HL-60/S4 (cell line): ENCODE data around the gene ARMH1.

ENCODE experiments used
- in situ Hi-C: fragments of 300-500 bp; cut with MboI; formaldehyde crosslinking; loops from 2 replicates; pipeline ENCODE4 v1.14.3; 2022; ENCODE audit warnings: low sequenced_read_pairs

The ARMH1 gene

DNA sequence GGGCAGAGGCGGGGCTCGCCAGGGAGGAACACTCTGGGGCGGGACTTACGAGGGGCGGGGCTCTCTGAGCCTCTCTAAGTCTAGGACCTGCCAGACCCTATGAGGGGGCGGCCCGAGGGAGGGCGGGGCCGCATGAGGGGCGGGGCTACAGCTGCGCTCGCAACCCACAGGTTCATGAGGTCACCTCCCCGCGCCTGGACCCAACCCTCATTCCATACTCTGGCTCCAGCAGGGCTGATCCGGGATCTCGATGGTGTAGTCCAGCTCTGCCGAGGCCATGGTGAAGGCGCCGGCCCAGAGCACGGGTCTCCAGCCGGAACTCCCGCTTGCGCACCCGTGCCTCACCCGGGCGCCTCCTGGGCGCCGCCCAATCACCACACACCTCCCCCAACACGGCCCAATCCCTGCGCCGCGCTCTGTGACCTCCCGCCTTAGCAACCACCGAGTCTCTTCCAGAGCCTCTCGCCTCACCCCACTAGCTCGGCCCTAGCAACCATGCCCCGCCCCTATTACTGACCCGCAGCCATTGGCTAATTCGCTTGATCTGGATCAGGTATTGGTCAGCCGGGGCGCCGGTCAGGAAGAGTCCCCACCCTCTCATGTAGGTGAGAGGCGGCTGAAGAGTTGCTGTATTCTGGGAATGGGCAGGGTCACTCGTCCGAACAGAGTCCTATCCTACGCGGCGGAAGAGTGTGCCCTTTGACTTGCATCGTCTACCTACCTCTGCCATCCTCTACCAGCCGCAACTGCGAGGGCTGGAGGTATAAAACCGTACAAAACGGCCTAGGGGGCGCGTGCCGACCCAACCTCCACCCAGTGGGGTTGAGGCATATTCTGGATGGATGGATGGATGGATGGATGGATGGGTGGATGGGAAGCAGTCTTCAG lies at the start of gene ARMH1, which contains the start of gene TMEM53:
TSS of gene ARMH1 (plus strand) at position 602 of the 888 bp plus-strand sequence. CDS start 14,984 bp downstream, outside the sequence.
TSS of gene TMEM53 (minus strand) at position 369 of the 888 bp plus-strand sequence. CDS start at position 279, 90 bp downstream.
- in situ Hi-C loops, result no loop called here

DNA sequence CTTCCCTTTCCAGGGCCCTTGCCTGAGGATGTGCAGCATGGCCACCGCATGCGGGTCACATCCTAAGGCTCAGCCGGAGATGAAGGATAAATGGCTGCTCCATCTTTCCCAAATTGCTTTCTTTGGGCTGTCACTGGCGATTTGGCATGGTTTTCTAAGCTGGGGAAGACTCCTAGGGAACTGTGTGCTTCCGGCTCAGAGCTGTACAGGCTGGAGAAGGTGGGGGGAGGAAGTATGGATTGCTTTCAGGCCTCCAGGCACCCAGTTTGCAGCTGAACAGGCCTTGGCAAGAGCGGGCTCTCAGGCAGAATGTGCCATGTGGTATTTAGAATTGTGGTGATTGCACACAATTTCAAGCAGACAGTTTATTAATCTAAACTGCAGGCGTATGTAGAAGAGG lies 49.2 kb upstream of the ARMH1 start:
- in situ Hi-C loops, result no loop called here

DNA sequence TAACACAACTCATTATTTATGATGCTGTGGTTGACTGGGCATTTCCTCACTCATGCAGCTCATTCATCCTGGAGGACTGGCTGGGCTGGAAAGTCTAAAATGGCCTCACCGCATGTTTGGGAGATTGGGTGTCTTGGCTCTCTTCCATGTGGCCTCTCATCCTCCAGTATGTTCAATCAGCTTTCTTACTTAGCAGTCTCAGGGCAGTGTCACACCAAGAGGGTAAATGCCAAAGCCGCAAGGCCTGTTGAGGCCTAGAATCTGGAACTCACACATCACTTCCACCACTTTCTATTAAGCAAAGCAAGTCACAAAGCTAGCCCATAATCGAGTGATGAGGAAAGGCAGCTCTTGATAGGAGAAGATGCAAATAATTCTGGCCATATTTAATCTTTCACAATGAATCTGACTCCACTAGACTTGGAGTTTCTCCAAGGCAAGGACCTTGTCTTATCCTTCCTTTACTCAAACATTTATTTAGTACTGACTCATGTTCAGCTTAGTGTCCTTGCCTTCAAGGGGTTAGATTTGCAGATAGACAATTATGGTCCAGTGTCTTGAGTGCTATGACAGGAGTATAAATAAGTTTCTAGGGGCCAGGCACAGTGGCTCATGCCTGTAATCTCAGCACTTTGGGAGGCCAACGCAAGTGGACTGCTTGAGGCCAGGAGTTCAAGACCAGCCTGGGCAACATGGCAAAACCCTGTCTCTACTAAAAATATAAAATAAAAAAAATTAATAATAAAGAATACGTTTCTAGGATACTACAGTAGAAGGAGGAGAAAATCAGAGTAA lies 45.4 kb upstream of the ARMH1 start:
- in situ Hi-C loops, result no loop called here

DNA sequence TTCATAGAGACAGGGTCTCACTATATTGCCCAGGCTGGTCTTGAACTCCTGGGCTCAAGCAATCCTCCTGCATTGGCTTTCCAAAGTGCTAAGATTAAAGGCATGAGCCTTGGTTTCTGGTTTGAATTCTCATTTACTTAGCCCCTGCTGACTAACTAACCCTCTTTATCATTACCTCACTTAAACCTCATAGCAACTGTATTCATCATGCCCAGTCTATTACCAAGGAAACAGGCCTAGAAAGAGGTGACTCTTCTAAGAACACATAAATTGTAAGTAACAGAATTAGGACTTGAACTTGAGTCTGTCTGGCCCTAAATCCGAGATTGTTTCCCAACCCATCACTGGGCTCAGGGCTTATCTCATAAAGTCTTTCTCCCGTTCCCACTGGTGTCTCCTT lies 44.4 kb upstream of the ARMH1 start:
- in situ Hi-C loops, result no loop called here

DNA sequence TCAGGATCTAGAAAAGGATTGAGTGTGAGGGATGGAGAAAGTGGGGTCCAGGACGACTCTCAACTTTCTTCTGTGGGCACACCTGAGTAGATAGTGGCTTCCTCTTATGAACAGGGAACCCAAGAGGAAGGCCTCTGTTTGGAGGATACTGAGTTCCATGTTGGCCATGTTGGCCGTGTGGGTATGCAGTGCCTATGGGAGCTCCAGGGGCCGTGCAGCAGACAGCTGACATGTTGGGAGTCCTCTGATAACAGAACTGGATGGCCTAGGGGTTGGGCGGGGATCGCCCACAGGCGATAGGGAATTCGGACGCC lies 43.2 kb upstream of the ARMH1 start:
- in situ Hi-C loops, result no loop called here

DNA sequence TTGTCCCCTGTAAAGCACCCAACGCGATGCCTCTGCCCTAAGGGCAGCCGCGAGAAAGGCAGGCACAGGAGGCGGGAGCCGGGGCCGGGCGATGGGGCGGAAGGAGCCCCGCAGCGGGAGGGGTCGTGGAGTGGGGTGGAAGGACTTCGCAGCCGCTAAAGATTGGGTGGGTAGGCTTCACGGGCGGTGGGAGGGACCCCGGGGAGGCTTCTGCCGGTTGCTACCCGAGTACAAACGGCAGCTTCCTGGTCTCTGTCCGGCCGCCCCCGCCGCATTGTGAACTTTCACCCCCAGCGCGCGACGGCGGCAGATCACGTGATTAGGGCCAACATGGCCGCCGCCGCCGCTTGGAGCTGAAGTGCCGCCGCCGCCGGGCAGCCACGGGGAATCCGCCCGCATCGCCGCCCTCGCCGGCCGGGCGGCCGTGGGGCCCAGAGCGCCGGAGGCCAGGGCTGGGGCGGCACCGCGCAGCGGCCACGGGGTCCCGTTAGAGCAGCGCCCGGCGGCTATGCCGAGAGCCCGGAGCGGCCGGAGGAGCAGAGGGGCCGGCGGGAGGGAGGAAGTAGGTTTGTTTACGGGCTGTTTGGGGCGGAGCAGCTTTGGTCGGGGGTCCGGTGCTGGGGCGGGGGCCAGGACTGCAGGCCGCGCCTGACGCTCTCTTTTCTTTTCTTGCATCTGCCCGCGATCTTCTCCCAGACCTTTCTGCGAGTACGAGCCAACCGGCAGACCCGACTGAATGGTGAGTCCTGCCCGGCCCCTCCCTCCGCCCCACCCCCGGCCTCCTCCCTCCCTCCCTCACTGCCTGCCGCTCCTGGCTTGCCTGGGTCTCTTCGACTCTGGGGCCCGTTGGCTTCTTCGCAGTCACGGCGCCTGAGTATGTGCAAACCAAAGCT lies 42.6 kb upstream of the ARMH1 start:
- in situ Hi-C loops, result no loop called here

DNA sequence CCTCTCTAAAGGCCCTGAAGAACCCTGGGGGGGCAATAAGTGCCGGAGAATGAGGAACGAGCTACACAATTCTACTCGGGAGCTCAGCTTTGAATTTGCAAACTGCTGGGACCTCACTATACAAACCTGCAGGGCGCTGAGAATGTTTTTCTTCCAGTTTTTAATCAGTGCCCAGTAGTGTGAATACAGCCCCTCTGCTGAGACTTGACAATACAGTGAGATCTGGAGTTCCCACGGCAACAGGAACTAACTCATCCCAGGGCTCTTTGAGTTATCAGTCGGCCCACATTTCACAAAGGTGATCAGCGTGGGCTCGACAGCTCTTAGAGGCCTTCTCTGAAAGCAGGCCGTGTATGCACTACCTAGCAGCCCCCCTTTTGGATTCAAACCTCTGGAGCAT lies 41.9 kb upstream of the ARMH1 start:
- in situ Hi-C loops, result no loop called here

DNA sequence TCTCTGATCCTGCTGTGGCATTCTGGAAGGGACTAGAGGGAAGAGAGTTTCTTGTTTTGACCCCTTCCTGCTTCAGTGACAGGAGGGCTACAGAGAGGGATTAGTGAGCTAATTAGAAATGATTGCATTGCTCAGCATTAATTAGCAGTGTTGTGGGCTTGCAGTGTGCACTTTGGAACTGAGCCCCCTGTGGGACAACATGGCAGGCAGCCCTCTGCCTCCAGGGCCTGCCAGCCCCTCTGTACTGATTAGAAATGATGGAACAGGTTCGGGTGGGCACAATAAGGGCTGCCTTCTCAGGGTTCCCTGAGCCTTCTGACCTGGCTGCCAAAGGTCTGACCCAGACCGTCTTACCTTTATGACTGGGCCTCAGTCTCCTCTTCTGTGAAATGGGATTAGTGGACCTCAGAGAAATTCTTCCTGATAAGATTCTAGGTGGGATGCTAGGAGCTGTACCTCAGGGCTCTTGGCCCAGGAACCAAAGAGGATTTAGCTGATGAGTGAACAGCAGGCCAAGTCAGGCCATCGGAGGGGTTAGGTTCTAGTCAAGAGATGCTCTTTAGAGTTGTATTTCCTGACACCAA lies 39.8 kb upstream of the ARMH1 start:
- in situ Hi-C loops, result no loop called here

DNA sequence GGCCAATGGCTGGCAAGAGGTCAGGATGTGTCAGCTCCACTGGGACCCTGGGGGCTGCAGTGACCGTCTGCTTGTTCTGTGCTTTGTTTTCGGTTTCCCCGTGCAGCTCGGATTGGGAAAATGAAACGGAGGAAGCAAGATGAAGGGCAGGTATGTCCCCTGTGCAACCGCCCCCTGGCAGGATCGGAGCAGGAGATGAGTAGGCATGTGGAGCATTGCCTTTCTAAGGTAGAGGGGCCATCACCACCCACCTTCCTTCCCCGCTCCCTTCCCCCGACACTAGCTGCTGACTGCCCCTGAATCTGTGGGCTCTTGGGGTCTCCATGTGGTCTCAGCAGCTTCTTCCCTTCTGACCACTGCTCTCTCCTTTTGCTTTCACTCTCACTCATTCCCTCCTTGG lies 39.1 kb upstream of the ARMH1 start:
- in situ Hi-C loops, result no loop called here

DNA sequence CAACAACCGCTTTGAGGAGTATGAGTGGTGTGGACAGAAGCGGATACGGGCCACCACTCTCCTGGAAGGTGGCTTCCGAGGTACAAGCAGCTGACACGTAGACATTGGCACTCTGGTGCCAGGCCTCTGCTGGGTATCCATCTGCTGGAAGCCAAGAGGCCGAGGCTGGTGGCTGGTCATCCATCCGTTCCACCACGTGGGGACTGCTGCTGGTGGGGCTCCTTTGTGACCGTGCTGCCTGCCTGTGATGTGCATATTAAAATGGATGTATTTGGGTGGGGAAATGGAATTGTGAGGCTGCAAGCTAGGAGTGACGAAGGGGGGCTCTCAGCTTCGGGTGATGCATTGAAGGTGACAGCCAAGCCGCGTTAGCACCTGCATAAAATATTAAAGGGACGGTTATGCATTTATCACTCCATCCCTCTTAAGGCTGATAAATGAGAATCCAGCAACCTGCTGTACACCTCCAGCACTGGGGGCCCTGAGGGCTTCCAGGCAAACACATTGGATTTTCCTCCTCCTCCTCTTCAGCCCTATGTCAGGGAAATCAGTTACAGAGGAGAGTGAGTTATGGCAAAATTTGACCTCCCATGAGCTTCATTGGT lies 38.3 kb upstream of the ARMH1 start:
- in situ Hi-C loops, result no loop called here

DNA sequence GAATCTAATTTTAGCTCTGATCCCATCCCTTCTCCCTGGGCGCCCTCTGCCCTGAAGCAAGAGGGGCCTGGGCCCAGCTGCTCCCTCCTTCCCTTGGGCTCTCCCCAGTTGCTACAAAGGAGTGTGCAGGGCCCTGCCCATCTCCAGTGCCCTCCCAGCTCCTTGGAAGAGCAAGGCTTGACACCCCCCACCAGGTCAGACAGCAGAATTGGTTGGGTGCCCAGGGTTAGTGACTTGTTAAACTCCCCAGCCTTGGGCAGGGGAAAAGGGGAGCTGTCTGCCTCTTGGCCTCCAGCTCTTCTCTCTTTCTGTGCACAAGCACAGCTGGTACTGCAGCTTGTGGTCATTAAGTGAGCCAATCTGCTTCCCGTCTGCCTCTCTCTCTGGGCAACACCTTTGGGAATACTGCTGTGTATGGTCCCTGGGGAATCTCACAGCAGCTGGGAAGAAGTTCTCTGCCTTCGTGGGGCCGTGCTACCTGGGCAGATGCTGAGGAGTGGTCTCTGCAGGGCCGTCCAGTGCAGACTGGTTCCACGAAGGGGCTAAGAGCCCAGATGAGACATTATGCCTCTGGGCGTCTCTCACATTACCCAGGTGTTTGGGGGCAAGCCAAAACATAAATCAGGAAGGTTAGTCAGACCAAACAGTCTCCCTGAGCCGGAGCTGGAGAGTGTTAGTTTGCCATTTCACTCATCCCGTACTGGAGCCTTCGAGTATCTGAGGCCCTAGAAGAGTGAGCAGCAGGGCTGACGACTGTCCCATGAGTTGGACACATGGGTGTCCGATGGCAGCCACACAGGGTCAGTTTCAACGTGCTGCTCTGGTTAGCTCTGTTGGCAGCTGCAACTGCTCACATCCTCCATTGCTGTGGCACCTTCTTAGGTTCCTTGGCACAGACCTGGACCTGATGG lies 37.6 kb upstream of the ARMH1 start:
- in situ Hi-C loops, result no loop called here

DNA sequence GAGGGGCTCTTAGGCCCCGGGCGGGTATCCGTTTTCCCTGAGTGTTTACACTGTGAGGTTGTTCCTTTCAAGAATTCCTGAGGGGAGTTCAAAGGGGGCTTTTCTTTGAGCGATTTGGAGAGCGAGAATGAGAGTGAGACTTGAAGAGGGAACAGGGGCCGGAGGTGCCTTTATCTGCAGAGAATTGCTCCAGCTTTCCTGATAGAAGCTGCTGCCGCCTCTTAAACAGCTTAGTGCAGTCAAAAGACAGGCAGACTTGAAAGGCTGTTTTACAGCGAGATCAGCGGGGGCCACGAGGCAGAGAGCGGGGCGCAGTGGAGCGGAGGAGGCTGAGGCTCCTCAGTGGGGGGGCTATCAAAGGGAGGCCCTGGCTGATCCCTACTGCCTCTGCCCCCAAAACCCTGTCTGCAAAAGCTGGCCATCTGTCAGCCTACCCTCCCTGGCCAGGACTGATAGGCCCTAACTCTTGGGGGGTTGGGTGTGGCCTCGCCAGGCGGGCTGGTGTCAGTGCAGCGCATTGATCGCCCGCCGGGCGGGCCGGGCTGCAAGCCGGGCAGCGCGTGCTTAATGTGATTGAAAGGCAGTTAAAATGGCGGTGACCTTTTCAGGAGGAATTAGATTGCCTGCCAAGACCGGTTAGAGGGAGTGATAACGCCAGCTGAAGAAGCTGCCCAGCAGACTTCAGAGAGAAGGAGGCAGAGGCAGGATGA lies 36.7 kb upstream of the ARMH1 start:
- in situ Hi-C loops, result no loop called here

DNA sequence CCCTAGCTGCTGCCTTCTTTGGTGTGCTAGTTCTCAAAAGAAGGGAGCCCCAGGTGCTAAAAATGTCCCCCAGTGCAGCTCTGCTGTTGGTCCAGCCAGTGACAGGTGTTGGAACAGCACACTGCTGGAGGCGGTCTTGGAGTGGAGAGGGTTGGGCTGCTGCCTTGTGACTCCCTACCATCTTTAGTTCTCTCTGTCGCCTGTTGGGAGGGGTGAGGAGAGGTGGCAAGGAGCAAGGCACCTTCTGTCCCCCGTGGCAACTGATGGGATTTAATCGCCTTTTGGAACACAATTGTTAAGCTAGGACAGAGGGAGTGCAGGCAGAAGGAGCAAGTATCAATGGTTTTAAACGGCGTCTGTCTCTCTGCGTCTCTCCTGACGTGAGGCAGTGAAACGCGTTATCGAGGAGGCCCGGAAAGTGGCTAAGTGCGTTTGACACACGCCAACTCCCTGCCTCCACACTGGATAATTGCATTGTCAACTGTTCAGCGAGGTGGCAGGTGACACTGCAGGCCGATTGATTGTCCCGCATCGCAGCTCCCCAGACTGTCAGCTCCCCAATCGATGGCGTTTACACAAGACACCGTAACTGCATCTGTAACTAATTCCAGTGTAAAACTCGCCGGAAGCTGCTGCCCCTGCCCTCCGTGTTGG lies 34.2 kb upstream of the ARMH1 start:
- in situ Hi-C loops, result no loop called here

DNA sequence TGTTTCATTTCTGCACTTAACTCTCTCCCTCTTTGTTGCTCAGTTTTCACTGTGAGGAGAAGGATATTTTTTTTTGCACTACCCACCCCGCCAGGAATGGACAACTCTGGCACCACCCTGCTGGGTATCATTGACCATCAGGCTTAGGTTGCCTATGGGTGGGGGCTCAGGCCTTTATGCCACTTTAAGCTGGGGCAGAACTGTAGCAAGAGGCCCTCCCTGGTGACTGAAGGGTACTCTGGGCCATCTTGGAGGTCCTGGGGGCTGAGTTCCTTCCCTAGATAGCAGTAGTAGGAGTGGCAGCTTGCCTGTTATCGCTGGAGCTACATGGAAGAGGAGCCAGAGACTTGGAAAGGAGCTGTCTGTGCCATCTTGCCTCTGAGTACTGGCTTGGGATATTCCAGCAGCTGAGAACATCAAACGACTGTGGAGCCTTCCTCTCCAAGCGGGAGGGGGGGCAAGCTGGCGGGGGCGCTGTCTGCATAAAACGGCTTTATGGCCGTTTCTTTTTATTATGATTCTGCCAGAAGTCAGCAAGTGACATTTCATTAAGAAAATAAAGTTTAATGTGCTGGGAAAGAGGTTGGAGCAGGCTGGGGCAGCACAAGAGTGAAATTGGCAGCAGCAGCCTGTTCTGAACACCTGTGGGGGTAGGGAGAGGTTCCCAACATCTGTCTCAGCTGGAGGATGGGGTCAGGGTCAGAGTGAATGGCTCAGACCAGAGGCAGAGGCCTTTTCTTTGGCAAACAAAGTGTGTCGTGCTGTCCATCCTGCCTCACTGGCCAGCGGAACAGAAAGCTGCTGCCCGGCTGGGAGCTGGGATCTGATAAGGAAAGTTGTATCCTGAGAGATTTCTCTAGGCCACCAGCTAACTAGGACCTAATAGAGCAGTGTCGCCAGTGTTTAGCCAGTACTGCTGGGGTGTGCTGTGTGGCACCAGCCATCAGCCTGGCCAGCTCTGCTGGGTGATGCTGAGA lies 33.1 kb upstream of the ARMH1 start:
- in situ Hi-C loops, result no loop called here

DNA sequence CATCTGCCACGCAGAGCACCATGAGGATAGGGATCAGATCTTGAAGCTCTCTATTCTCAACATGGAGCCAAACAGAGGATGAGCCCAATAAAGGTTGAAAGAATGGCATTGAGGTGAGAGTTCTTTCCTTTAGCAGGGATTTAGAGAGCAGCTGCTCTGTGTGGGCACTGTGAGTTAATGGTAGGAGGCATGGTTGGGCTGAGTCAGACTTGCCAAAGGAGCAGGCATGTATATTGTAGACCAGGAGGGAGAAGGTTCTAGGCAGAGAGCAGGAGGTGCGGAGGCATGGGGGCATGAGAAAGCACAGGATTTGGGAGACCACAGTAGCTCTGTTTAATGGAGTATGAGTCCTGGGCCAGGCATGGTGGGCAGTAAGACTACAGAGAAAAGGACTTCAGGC lies 32.3 kb upstream of the ARMH1 start:
- in situ Hi-C loops, result no loop called here

DNA sequence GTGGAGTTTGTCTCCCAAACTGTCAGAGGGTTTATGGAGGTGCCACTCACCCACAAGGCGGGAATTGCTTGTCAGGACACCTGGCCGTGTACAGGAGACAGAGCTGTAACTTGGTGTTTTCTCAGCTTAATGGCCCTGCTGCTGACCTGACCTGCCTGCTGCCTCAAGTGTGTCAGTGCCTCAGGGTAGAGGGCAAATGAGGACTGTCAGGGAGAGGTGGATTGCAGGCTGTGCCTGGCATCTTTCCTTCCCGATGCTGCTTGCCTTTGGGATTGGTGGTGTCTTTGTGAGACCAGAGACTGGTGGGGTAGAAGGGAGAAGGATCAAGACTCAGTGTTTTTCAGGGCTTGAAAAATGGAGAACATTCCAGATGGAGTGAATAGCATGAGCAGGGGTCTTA lies 31.6 kb upstream of the ARMH1 start:
- in situ Hi-C loops, result no loop called here

DNA sequence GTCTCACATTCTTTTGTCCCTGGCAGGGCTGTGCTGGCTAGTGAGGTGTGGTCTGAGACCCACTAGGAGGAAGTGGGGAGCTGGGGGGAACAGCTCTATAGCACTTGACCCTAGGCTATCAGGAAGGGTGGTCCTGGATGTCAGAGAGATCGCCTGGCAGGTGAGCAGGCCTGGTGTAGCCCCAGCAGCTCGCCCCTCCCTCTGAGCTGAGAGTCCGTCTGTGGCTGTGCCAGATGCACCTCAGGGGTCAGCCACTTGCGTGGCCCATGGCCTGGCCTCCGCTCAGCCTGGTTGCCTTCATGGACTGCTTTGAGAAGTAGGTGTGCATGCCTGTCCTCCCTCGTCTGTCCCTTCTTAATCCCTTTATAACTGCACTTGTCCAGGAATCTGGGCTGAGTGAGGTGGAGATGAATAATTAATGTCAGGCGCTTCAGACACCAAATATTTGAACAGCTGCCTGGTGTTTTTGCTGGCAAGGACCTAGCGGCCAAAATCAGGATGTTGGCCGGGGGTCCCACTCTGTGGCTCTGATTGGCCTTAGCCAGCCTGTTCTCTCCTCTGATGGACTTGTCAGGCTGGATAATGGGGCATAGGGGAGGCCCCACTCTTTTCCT lies 30.7 kb upstream of the ARMH1 start:
- in situ Hi-C loops, result no loop called here
